ENCODE measurements around the gene PAPOLB.

GRCh38 chr7:4820967-4821471, 40.8 kb downstream of the PAPOLB start:
- TF ChIP-seq EZH2 (IDR thresholded peaks at IDR 0.05; ENCODE audit: low read depth, low read length, severe bottlenecking): no peak
- TF ChIP-seq SIN3A (conservative IDR thresholded peaks at IDR 0.05 in 1 of 2, IDR thresholded peaks at IDR 0.05 in 1 of 2; ENCODE audit: low read depth in 1 of 2, low read length in 2 of 2): no peak
- TF ChIP-seq EGR1 (IDR thresholded peaks at IDR 0.05; ENCODE audit: borderline replicate concordance, low read depth, low read length): no peak
- no peak for TF ChIP-seq CTCF (IDR thresholded peaks at IDR 0.05; ENCODE audit: control extremely low read depth in 1 of 3, insufficient read depth in 1 of 3, low read depth in 1 of 3, low read length in 3 of 3)
- no peak for TF ChIP-seq POLR2AphosphoS5 (IDR thresholded peaks at IDR 0.05; ENCODE audit: low read depth, low read length)
- no peak for TF ChIP-seq POLR2A (IDR thresholded peaks at IDR 0.05; ENCODE audit: control extremely low read depth in 1 of 2, low read depth in 2 of 2, low read length in 2 of 2)
- no peak for TF ChIP-seq SUZ12 (IDR thresholded peaks at IDR 0.05; ENCODE audit: low read length)
- no peak for TF ChIP-seq RFX5 (IDR thresholded peaks at IDR 0.05; ENCODE audit: borderline replicate concordance, low read depth, low read length)
- TF ChIP-seq, protein P1, sequence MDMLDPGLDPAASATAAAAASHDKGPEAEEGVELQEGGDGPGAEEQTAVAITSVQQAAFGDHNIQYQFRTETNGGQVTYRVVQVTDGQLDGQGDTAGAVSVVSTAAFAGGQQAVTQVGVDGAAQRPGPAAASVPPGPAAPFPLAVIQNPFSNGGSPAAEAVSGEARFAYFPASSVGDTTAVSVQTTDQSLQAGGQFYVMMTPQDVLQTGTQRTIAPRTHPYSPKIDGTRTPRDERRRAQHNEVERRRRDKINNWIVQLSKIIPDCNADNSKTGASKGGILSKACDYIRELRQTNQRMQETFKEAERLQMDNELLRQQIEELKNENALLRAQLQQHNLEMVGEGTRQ (IDR thresholded peaks at IDR 0.05; ENCODE audit: low read length): no peak
- no peak for TF ChIP-seq CBX5 (IDR thresholded peaks at IDR 0.05; ENCODE audit: low read depth, low read length)
- TF ChIP-seq EP300 (IDR thresholded peaks at IDR 0.05; ENCODE audit: borderline replicate concordance in 1 of 2, low read depth in 2 of 2, low read length in 2 of 2): no peak
- TF ChIP-seq KDM1A (IDR thresholded peaks at IDR 0.05; ENCODE audit: borderline replicate concordance, low read length): no peak

Data from H1 (cell line).